Trophoblast cell (in vitro differentiated cells and primary cell): ENCODE results near the gene GNG8.

Experiments used
- DNase-seq, 2 donors: peaks; one replicate each; pipeline ENCODE4 v3.0.0-alpha.2; 2016
- H2AFZ ChIP-seq: 2 replicates; pipeline ENCODE4 v1.6.1; 2013; ENCODE audit warnings: low read length, moderate library complexity, mild to moderate bottlenecking; ENCODE audit not compliant: insufficient read depth, poor library complexity
- H2AK5ac ChIP-seq: 2 replicates; pipeline ENCODE4 v1.6.1; 2013; ENCODE audit warnings: mild to moderate bottlenecking, low read length
- H2BK120ac ChIP-seq: 2 replicates; pipeline ENCODE4 v1.6.1; 2013; ENCODE audit warnings: low read length, mild to moderate bottlenecking, moderate library complexity; ENCODE audit not compliant: insufficient read depth, poor library complexity
- H2BK12ac ChIP-seq: 2 replicates; pipeline ENCODE4 v1.6.1; 2013; ENCODE audit warnings: mild to moderate bottlenecking, low read length, moderate library complexity
- H2BK5ac ChIP-seq: 2 replicates; pipeline ENCODE4 v1.6.1; 2013; ENCODE audit warnings: low read length, low read depth, moderate library complexity, mild to moderate bottlenecking; ENCODE audit not compliant: poor library complexity
- H3K14ac ChIP-seq: 2 replicates; pipeline ENCODE4 v1.6.1; 2013; ENCODE audit warnings: mild to moderate bottlenecking, low read length
- H3K18ac ChIP-seq: 2 replicates; pipeline ENCODE4 v1.6.1; 2013; ENCODE audit warnings: mild to moderate bottlenecking, low read length
- H3K23ac ChIP-seq: 2 replicates; pipeline ENCODE4 v1.6.1; 2013; ENCODE audit warnings: low read length
- H3K27ac ChIP-seq: 2 replicates; pipeline ENCODE4 v1.5.1; 2013; ENCODE audit warnings: low read depth, mild to moderate bottlenecking, inconsistent platforms, low read length, moderate library complexity
- H3K27me3 ChIP-seq: 2 replicates; pipeline ENCODE4 v1.6.1; 2013; ENCODE audit warnings: inconsistent platforms, mild to moderate bottlenecking, low read length, moderate library complexity; ENCODE audit not compliant: insufficient read depth
- H3K36me3 ChIP-seq, 2 experiments: 1 replicate in 1 of 2; 2 replicates in 1 of 2; pipeline ENCODE4 v1.6.1; 2013; ENCODE audit warnings: low read length in 2 of 2, mild to moderate bottlenecking in 2 of 2, moderate library complexity in 1 of 2; ENCODE audit not compliant: insufficient read depth in 2 of 2, control insufficient read depth in 1 of 2
- H3K4ac ChIP-seq: 2 replicates; pipeline ENCODE4 v1.6.1; 2013; ENCODE audit warnings: low read depth, mild to moderate bottlenecking, low read length, moderate library complexity
- H3K4me1 ChIP-seq, 2 experiments: 1 replicate in 1 of 2; 2 replicates in 1 of 2; pipeline ENCODE4 v1.6.1; 2013; ENCODE audit warnings: low read length in 2 of 2, mild to moderate bottlenecking in 2 of 2, moderate library complexity in 1 of 2; ENCODE audit not compliant: insufficient read depth in 2 of 2, control insufficient read depth in 1 of 2
- H3K4me2 ChIP-seq: 2 replicates; pipeline ENCODE4 v1.6.1; 2013; ENCODE audit warnings: inconsistent platforms, mild to moderate bottlenecking, low read length, moderate library complexity
- H3K4me3 ChIP-seq: 2 replicates; pipeline ENCODE4 v1.5.1; 2013; ENCODE audit warnings: mild to moderate bottlenecking, low read depth, low read length, inconsistent platforms
- H3K79me1 ChIP-seq: one replicate; pipeline ENCODE4 v1.6.1; 2013; ENCODE audit warnings: low read length
- H3K79me2 ChIP-seq: 2 replicates; pipeline ENCODE4 v1.6.1; 2013; ENCODE audit warnings: low read length, mild to moderate bottlenecking; ENCODE audit not compliant: control insufficient read depth, insufficient read depth, poor library complexity
- H3K9ac ChIP-seq: 2 replicates; pipeline ENCODE4 v1.6.1; 2013; ENCODE audit warnings: mild to moderate bottlenecking, low read length
- H3K9me3 ChIP-seq: 2 replicates; pipeline ENCODE4 v1.6.1; 2013; ENCODE audit warnings: low read depth, mild to moderate bottlenecking, control low read depth, inconsistent platforms, low read length; ENCODE audit not compliant: insufficient read depth
- H4K12ac ChIP-seq: 2 replicates; pipeline ENCODE4 v1.6.1; 2013; ENCODE audit warnings: low read depth, mild to moderate bottlenecking, low read length, moderate library complexity
- H4K8ac ChIP-seq: 2 replicates; pipeline ENCODE4 v1.6.1; 2013; ENCODE audit warnings: low read depth, mild to moderate bottlenecking, low read length, moderate library complexity
- H4K91ac ChIP-seq: one replicate; pipeline ENCODE4 v1.6.1; 2013; ENCODE audit warnings: low read depth, mild to moderate bottlenecking, low read length, moderate library complexity
- WGBS: extraction: QIAGEN DNeasy Blood & Tissue Kit; methylation state at CpG from one replicate; pipeline ENCODE4 v1.1.7; 2013; ENCODE audit warnings: missing lambda C conversion rate; ENCODE audit not compliant: insufficient read length, insufficient coverage; ENCODE audit errors: extremely low coverage; 5-methylcytosine and 5-hydroxymethylcytosine counted together

The GNG8 gene

DNA sequence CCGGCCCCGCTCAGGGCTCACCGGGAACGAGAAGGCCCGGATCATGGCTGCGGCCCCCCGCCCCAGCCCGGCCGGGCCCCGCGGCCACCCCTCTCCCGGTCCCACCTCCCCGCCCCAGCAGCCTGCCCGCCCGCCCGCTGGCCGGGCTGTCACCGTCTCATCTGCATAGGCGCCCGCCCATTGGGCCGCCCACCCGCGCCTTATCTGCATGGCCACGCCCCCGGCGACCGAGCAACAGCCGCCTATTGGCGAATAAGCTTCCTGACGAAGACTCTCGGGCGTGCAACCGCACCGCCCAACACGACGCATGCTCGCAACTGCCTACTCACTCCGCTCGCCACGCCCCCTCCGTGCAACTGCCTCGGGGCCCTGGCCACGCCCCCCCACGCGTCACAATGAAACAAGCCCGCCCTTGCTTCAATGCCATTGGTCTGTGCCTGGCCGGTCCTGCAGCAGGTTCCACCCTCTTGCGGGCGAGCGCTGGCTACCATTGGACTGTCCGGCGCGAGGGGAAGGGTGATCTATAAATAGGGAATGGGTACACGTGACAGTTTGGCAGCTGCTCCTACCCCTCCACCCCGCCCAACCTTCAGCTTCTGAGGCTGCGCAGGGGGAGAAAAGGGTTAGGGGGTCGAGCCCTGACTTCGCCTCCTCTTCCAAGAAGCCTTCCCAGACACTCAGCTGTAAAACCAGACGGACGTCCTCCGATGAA, 25.2 kb upstream of the GNG8 start, which contains the start of gene DACT3:
TSS of gene DACT3 (minus strand) at position 163 of the 712 bp plus-strand sequence. CDS start at position 45, 118 bp downstream.
- Histone ChIP-seq H3K36me3 (no peaks in the 10 kb centered on the region), H2BK120ac (peak within 1 kb of the TSS; percentile 40)

DNA sequence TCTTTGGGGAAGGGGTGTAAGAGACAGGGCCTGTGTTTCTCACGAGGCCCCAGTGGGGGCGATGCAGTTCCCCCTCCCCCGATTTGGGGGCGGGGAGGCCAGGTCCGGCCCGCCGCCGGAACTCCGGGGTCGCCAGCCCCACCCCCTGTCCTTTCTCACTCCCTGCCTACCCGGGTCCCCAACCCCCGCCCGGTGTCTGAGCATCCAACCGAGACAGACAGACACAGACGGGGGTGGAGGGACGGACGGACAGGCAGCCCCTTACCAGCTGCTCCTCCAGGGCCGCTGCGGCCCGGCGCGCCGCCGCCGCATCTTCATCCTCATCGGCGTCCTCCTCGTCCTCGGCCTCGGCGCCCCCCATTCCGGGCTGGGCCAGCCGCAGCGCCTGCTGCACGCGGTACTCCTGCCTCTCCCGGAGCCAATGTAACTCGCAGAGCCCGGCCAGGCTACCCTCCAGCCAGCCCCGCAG, 24.6 kb upstream of the GNG8 start:
- peak overlapping the region; percentile 46 for H4K8ac ChIP-seq
- peak overlapping the region; percentile 65 for H2BK5ac ChIP-seq
- H3K4me3 ChIP-seq: peak overlapping the region; percentile 88
- H2BK120ac ChIP-seq: peak overlapping the region; percentile 40
- H3K4me1 ChIP-seq: peaks cover 0 to 3% of the 10 kb centered on the region in 2 experiments
- peak overlapping the region; percentile 78 for H3K9ac ChIP-seq
- peak overlapping the region; percentile 68 for H3K14ac ChIP-seq
- H2AFZ ChIP-seq: peak overlapping the region; percentile 85
- H3K9me3 ChIP-seq: no peaks in the 10 kb centered on the region
- no peak for DNase-seq
- H3K23ac ChIP-seq: no peak overlapping the region
- H4K12ac ChIP-seq: no peak overlapping the region
- peak overlapping the region; percentile 33 for H3K4ac ChIP-seq
- peak overlapping the region; percentile 16 for H2AK5ac ChIP-seq
- peaks cover 6% of the 10 kb centered on the region for H3K27me3 ChIP-seq
- H3K36me3 ChIP-seq: peaks cover 0 to 1% of the 10 kb centered on the region in 2 experiments
- H4K91ac ChIP-seq: peak overlapping the region; percentile 86
- peak overlapping the region; percentile 9 for H2BK12ac ChIP-seq
- peak overlapping the region; percentile 49 for H3K27ac ChIP-seq
- peak overlapping the region; percentile 38 for H3K18ac ChIP-seq
- peak overlapping the region; percentile 90 for H3K4me2 ChIP-seq
- H3K79me2 ChIP-seq: peaks cover 3% of the 10 kb centered on the region
- peaks cover 8% of the 10 kb centered on the region for H3K79me1 ChIP-seq
- WGBS: no CpG with 5 or more reads among the region's 40 CpGs

More for the DNA sequence above, 25.2 kb upstream of the GNG8 start, which contains the start of gene DACT3:
- peak within 1 kb of the TSS; percentile 38 for H3K18ac ChIP-seq
- H3K4me3 ChIP-seq: peak within 1 kb of the TSS; percentile 88
- peaks cover 6% of the 10 kb centered on the region for H3K27me3 ChIP-seq
- H3K9ac ChIP-seq: peak within 1 kb of the TSS; percentile 78
- peak; percentile 100 for DNase-seq
- H3K27ac ChIP-seq: peak within 1 kb of the TSS; percentile 49
- H2BK5ac ChIP-seq: peak within 1 kb of the TSS; percentile 65
- peak within 1 kb of the TSS; percentile 33 for H3K4ac ChIP-seq
- no peaks in the 10 kb centered on the region for H3K9me3 ChIP-seq
- peaks cover 8% of the 10 kb centered on the region for H3K79me1 ChIP-seq
- H4K91ac ChIP-seq: peak within 1 kb of the TSS; percentile 86
- H3K4me1 ChIP-seq: peaks cover 0 to 3% of the 10 kb centered on the region in 2 experiments
- H3K14ac ChIP-seq: peak within 1 kb of the TSS; percentile 68
- peak within 1 kb of the TSS; percentile 46 for H4K8ac ChIP-seq
- H3K4me2 ChIP-seq: peak within 1 kb of the TSS; percentile 99
- no peak within 1 kb of the TSS for H4K12ac ChIP-seq
- H2BK12ac ChIP-seq: peak within 1 kb of the TSS; percentile 9
- peak within 1 kb of the TSS; percentile 85 for H2AFZ ChIP-seq
- H2AK5ac ChIP-seq: peak within 1 kb of the TSS; percentile 16
- no peak within 1 kb of the TSS for H3K23ac ChIP-seq
- peaks cover 3% of the 10 kb centered on the region for H3K79me2 ChIP-seq
- no CpG with 5 or more reads among the region's 61 CpGs for WGBS

DNA sequence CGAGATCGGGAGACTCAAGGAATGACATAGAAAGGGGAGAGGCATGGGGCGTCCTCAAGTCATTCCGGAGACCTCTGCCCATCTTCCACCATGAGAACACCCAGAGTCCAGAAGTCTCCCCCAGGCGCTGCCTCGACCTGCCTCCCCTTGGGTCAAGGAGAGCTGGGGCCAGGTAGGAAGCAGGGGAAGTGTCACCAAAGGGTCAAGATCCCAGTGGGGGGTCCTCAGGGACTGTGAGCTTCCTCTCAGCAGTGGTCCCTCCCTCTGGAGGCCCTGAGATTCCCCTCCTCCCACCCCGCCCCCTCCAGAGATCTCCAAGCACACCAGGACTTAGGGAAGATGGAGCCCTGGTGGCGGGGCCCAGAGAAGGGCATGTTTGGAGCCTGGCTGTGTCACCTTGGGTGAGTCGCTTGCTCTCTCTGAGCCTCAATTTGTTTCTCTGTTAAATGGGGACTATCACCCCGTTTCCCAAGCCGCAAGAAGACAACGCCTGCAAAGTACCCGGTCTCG, 24.1 kb upstream of the GNG8 start:
- H3K9me3 ChIP-seq: no peaks in the 10 kb centered on the region
- peak overlapping the region; percentile 4 for H2BK120ac ChIP-seq
- no peak overlapping the region for H2AK5ac ChIP-seq
- no peak overlapping the region for H3K9ac ChIP-seq
- no peak overlapping the region for H3K23ac ChIP-seq
- peak overlapping the region; percentile 48 for H3K27ac ChIP-seq
- H3K4ac ChIP-seq: no peak overlapping the region
- peaks cover 0 to 2% of the 10 kb centered on the region in 2 experiments for H3K36me3 ChIP-seq
- H3K4me3 ChIP-seq: peak overlapping the region; percentile 88
- H2BK12ac ChIP-seq: no peak overlapping the region
- WGBS: no CpG with 5 or more reads among the region's 14 CpGs
- peaks cover 6% of the 10 kb centered on the region for H3K27me3 ChIP-seq
- peaks cover 0 to 3% of the 10 kb centered on the region in 2 experiments for H3K4me1 ChIP-seq
- H3K14ac ChIP-seq: no peak overlapping the region
- no peak overlapping the region for H2AFZ ChIP-seq
- peak overlapping the region; percentile 21 for H3K18ac ChIP-seq
- H2BK5ac ChIP-seq: peak overlapping the region; percentile 15
- peaks cover 3% of the 10 kb centered on the region for H3K79me2 ChIP-seq
- peak overlapping the region; percentile 90 for H3K4me2 ChIP-seq
- no peak overlapping the region for H4K12ac ChIP-seq
- H4K91ac ChIP-seq: peak overlapping the region; percentile 86
- peak overlapping the region; percentile 2 for H4K8ac ChIP-seq
- DNase-seq: no peak
- peaks cover 8% of the 10 kb centered on the region for H3K79me1 ChIP-seq

- WGBS: no CpG with 5 or more reads among the region's 28 CpGs
- peak overlapping the region; percentile 4 for H2BK120ac ChIP-seq
- no peak overlapping the region for H3K9ac ChIP-seq
- peak overlapping the region; percentile 48 for H3K27ac ChIP-seq
- H2AK5ac ChIP-seq: no peak overlapping the region
- peak overlapping the region; percentile 5 for H2BK5ac ChIP-seq
- H3K27me3 ChIP-seq: peaks cover 6% of the 10 kb centered on the region
- no peak overlapping the region for H3K14ac ChIP-seq
- no peak overlapping the region for H4K12ac ChIP-seq
- H3K36me3 ChIP-seq: peaks cover 0 to 5% of the 10 kb centered on the region in 2 experiments
- peaks cover 3% of the 10 kb centered on the region for H3K79me2 ChIP-seq
- H3K4me1 ChIP-seq: peaks cover 0 to 3% of the 10 kb centered on the region in 2 experiments
- H3K9me3 ChIP-seq: no peaks in the 10 kb centered on the region
- peak overlapping the region; percentile 90 for H3K4me2 ChIP-seq
- H4K8ac ChIP-seq: no peak overlapping the region
- H2BK12ac ChIP-seq: no peak overlapping the region
- peaks cover 8% of the 10 kb centered on the region for H3K79me1 ChIP-seq
- peak overlapping the region; percentile 86 for H4K91ac ChIP-seq
- H3K18ac ChIP-seq: no peak overlapping the region
- no peak overlapping the region for H3K23ac ChIP-seq
- peak in 1 of 2 donors; percentile 9 for DNase-seq
- no peak overlapping the region for H3K4ac ChIP-seq
- no peak overlapping the region for H2AFZ ChIP-seq
- H3K4me3 ChIP-seq: peak overlapping the region; percentile 88
Observed at GRCh38 chr19:46659151-46660007, 23.4 kb upstream of the GNG8 start.
